Measurements from ENCODE around the gene TLCD1.
A peak's percentile ranks its signal among the peaks of the same experiment; 100 is the strongest.
"Not testable (repeated sequence)": the region's sequence is repeated elsewhere in the genome, so short reads cannot be mapped to it uniquely, and the experiment has no call there.

Gene TLCD1

DNA sequence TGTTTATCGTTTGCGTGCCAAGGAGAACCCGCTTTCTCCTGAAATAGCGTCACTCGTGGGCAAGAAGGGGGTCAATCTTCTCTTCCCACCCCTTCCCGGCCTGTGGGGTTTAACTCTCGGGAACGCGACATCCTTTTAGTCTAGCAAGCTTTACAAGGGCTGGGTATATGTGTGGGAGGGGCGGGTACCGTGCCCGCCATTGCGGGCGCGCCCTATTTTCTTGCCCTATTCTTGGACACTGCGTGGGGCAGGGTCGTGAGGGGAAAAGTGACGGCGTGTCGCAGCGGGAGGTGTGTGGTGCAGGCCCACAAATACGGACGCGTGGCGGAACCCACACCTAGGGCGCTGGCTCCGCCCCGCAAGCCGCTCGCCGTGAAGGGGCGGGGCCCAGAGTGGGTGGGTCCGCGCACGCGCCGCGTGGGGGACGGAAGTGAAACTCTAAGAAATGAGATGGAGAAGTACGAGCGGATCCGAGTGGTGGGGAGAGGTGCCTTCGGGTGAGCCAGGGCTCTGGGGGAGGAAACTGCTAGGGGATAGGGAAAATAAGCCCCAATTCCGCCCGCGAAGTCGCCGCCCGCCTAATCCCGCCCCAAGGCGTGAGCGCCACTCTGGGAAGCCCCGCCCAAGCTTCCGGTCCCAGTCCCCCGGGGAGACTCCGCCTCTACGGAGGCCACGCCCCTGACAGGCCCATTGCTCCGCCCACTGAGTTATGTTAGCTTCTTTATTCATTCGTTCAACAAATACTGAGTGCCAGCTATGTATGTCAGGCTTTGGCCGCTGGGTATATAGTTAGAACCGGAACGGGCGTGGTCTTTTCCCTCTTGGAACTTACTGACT is 2.5 kb upstream of the TLCD1 start, which contains the start of gene NEK8:
NEK8 (plus strand) TSS at position 425 of the 837 bp plus-strand sequence; CDS start at position 451, 26 bp downstream.
- peak; percentile 98 for DNase-seq

DNA sequence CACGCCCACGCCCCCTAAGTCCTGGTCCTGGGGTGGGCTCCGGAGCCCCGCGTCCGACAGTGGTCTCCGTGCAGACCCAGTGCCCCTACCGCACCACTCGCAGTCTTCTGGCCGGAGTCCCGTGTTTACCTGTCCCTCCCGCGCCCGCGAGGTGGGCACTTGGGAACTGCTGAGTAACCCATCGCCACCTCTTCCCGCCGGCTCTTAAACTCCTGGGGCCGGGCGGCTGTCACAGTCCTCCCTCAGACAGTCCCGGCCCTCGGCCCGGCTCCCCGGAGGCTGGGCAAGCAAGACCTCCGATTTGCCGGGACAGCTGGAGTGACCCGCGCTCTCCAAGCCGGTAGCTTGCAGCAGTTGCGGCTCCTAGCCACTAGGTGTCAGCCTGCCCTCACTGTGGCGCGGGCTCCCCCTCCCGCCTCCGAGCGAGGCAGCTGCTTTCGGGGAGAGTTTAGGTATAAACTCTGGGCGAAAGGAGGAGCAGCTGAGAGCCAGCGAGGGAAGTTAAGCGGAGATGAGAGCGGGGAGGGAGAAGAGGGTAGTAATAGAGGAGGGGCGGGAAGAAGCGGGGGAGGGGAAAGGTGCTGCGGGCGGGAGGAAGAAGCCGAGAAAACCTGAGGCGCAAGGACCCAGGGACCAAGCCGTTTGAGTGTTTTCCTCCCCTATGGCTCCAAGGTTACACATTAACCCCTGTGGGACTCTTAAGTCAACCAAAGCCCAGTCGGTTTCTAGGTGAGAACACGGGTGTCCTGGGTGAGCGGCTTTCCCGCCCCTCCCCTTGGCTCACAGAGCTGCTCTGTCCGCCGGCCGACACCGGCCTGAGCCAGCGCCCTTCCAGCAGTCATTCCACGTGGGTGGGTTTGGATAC is 826 bp upstream of the TLCD1 start:
- DNase-seq: peak; percentile 90

DNA sequence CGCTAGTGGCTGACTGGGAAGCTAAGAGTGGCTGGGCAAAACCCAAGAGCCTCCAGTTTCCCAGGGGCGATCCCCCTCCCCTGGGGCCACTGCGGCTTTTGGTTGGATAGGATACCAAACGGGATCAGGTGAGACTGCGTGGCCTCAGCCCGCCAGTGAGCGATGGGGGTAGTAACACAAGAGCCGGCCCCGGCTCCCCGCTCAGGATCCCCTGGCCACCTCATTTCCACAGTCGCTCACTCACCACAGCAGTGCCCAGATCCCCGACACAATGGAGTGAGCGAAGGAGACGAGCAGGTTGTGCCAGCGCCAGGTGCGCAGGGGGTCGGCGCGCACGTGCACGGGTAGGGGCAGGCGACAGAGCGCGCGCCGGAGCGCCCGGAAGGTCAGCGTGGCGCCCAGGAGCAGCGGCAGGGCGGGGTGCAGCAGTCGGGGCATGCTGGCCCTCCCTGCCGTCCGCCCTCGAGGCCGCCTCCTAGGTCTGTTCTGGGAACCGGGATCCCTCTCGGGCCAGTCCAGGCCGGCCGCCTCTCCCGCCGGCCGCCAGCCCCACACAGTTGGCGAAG is 290 bp downstream of the TLCD1 start:
- peak; percentile 57 for DNase-seq

DNA sequence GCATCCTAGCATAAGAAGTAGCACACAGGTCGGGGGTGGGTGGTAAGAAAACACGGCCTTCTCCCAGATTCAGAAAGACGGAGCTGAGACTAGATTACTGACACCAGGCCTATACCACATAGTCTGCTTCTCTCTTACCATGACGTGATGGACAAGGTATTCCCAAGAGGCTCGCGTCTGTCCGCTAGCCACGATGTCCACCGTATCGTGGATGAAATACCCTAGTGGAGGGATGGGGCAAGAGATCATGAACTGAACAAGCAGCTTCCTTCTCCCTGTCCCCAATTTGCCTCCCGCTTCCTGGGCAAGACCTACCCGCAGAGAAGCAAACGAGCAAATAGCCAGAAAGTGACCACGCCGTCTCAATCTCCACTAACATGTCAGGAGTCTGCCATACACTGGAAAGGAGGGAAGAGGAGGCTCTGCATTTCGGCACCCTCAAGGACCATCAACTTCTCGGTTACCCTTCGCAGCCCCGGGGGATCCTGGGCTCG is 820 bp downstream of the TLCD1 start:
- DNase-seq: no peak

DNA sequence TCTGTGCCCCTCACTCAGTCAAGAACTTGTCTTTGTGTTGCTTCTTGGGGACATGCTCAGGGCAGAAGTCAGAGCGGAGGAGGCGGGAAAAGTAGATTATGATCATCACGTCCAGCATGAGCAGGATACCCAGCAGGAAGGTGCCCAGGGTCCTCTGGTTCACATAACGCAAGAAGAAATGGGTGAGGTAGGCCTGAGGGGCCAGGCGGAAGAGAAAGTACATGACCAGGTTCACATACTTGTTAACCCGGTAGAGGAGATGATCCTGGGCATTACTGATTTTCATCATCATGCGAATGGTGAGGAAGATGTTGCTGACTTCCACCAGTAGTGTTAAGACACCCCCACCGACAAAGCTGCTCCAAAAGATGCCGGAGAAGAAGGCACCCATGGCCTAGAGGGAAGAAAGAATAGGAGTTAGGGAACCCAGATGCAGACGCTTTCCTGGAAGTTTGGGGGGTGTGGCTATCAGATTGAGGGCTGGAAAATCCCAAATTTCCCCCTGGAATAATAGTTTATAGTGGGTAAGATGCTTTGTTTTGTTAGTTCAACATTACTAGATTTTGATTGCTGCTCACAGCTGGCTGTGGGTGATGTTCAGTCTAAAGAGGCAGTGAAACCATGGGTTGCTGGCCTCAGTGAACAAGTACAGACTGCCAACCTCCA is 1.4 kb downstream of the TLCD1 start:
- no peak for DNase-seq

DNA sequence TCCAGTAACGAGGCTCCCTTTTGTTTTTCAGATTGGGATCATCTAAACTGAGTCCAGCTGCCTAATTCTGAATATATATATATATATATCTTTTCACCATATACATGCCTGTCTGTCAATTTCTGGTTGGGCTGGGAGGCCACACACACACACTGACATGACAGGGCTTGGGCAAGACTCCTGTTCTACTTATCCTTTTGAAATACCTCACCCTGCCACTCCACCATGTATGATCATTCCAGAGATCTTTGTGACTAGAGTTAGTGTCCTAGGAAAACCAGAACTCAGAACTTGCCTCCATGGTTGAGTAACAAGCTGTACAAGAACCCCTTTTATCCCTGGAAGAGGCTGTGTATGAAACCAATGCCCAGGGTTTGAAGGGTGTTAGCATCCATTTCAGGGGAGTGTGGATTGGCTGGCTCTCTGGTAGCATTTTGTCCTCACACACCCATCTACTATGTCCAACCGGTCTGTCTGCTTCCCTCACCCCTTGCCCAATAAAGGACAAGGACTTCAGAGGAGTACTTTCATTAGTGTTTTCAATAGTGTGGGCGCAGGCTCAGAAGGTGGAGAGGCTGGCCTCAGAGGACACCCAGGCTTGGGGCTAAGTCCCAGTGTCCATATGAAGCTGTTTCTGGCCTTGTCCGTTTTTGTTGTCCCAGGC is 2.1 kb downstream of the TLCD1 start:
- not testable (repeated sequence) for DNase-seq

DNA sequence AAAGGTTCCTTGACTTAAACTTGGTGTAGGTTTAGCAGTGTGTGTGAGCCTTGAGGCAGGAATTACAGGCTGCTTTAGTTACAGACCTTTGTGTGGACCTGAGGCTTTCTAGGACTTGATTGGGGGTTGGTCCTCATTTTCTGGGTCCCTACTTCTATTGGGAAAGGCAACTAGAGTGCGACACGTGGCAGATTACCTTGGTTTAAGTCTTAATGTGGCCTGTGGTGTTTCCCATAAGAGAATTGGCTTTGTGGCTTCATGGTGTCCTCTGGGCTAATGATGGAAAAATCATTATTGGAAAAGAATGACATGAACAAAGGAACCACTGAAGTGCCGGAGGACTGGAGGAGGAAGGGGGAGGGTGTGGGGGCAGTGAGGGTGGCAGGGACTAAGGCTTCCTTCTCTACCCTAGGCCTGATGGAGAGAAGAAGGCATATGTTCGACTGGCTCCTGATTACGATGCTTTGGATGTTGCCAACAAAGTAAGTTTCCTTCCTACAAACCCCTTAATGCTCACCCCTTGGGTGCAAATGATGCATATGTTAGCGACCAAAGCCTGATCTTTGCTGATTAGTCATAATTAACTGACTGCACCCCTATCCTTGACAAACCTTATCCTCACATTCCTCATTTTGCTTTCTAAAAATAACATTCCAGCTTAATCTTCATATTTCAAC is 2.7 kb downstream of the TLCD1 start:
- no peak for DNase-seq

DNA sequence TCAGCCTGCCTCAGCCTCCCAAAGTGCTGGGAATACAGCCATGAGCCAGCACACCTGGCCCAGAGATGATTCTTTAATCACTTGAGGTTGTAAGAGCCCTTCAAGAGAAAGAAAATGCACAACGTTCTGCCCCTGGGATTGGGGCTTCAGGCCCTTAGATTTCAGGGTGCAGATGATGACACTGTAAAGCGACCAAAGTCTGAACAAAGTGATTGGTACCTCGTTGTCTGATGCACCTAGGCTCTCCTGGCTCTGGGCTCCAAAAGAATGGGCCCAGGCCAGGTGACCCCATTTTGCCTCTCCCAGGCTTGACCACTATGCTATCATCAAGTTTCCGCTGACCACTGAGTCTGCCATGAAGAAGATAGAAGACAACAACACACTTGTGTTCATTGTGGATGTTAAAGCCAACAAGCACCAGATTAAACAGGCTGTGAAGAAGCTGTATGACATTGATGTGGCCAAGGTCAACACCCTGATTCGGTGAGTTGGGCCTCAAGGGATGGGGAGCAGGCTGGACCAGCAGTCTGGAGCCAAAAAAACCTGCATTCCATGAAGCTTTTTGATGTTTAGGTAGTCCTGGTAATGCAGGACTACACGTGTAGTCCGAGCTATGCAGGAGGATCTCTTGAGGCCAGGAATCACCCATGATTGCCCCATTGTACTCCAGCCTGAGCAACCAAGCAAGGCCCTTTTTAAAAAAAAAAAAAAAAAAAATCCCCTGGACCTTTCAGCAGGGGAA is 3.4 kb downstream of the TLCD1 start:
- DNase-seq: no peak

DNA sequence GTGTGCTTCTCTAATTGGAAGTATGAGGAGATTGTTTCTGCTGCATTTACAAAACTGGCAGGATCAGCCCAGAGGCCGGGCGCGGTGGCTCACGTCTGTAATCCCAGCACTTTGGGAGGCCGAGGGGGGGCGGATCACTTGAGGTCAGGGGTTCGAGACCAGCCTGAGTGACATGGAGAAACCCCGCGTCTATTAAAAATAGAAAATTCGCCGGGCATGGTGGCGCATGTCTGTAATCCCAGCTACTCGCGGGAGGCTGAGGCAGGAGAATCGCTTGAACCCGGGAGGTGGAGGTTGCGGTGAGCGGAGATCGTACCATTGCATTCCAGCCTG is 5.1 kb downstream of the TLCD1 start:
- not testable (repeated sequence) for DNase-seq

DNA sequence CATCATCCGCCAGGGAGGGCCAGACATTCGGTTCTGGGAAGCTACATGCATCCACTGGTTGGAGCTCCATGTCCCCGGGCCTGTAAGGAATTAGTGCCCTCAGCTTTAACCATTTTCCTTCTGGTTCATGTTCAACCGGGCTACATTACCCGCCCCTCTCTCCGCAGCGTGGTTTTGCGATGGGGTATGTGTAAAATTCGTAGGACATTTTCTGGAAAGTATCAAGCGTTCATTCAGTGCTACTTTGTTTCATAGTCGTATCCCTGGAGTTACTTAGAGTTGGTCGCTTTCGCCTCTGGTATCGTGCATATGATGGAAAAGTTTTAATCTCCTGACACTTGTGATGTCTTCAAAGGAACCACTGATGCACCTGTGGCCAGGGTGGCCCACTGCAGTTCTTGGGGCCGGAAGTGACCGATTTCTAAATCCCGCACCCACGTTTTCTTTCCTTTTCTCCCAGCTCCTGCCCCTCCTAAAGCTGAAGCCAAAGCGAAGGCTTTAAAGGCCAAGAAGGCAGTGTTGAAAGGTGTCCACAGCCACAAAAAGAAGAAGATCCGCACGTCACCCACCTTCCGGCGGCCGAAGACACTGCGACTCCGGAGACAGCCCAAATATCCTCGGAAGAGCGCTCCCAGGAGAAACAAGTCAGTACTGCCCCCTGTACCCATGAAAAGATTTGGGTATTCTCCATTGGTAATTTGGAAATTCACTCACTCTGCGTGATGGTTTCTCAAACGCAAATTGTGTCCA is 5.6 kb downstream of the TLCD1 start:
- DNase-seq: peak; percentile 34

DNA sequence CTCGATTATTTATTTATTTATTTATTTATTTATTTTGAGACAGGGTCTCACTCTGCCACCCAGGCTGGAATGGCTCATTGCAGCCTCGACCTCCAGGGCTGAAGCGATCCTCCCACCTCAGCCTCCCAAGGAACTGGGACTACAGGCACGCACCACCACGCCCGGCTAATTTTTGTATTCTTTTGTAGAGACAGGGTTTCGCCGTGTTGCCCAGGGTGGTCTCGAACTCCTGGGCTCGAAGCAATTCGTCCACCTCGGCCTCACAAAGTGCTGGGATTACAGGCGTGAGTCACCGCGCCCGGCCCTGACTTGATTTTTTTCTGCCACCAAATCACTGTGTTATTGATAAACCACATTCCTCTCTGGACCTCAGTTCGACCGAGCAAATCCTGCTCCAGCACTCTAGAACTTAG is 7.0 kb downstream of the TLCD1 start:
- DNase-seq: no peak

DNA sequence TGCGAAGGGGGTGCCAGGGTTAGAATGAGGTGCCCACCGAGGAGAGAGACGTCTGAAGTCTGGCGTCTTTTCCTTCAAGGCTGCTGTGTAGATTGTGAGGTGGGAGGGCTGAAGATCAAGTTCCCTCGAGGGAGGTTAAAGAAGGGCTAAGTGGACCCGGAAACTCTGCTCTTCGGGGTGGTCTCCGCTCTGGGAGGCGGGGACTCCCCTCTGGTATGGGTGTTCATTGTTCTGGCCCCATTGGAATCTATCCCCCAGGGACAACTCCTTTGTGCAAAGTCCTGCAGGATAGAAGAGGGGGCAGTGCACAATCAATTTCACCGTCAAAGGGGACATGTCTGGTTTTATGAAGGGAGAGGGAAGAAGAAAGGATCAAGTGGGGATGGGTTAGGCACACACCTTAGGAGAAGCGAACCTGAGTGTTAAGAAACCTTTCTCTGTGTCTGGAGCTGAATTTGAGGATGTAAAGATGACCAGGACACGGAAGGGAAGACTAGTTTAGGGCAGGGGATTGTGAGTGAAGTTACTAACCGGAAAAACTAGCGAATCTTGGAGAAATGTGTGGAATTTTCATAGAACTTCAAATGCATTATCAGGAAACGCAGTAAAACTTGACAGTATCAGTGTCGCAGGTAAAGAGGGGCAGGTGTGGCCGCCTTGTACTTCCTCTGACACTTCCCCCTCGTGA is 7.6 kb downstream of the TLCD1 start:
- no peak for DNase-seq

DNA sequence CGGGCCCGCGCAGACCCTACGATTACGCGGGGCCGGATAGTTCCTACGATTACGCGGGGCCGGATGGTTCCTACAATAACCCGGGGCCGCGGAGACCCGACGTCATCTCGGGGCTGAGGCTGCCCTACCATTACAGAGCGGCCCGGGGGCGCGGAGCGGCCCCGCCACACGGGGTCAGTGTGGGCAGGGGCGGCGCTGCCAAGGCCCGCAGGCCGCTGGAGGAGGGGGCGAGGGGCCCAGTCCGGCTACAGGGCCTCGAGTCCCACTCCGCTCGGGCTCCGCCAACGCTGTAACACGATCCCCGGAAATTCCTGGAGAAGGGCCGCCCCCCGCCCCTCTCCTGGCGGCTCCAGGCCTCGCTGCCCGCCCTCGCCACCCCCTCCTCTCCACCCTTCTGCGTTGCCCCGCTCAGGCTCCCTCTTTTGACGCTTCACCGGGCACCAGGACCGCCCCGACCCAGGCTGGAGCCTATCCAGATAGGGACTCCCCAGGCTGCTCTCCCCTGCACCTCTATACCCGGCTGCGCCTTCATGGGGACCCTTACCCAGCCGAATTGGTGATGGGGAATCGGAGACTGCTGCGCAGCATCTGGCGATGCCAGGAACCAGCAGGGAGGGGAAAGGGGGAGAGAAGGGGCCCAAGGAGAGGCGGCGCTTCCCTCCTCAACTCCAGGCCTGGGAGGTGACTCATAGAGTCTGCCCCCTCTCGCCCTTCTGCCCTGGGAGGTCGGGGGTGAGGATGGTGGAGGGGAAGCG is 8.3 kb downstream of the TLCD1 start, which contains the start of gene RAB34:
RAB34 (minus strand) TSS at position 291 of the 755 bp plus-strand sequence. CDS start 602 bp downstream, outside the sequence.
- no peak for DNase-seq

DNA sequence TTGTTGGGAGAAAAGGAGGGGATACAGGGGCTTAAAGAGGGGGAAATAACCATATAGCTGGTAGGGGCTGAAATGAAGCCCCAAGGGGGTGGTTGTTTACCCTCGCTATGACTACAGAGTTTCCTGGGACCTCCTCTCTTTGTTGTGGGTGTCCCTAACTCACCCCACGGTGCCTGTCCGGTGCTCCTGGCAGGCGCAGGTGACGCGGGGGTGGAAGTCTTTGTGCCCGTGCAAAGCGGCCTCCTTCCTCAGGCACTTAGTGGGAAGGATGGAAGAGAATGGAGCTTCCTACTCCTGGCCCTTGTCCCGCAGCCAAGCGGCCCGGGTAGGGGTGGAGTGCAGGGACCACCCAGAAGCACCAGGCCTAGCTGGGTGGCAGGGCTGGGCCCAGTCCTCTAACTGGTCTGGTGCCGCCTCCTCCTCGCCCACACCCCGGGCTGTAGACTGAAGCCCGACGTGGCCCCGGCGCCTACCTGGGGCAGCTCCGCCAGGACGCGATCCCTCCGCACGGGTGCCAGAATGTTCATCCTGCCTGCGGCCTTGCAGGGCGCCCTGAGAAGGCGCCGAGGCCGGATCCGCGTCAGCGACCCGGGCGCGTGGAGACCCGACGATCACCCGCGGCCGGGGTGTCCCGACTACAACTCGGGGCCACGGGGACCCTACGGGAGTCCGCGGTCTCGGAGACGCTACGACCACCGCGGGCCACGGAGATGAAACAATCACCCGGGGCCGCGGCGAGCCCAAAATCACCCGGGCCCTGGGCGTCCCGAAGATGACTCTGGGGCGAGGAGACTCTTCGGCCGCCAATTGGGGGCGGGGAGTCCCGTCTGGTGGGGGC is 9.1 kb downstream of the TLCD1 start:
- DNase-seq: no peak

DNA sequence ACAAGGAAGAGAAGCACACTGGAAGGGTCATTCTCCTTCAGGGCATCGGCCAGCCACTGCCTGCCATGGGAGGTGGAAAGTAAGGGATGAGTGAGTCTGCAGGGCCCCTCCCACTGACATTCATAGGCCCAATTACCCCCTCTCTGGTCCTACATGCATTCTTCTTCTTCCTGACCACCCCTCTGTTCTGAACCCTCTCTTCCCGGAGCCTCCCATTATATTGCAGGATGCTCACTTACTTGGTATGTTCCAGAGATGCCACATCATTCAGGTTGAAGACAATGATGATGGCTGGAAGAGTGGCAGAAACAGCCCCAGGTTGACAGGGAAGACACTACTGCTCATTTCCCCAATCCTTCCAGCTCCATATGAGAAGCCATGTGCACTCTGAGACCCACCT is 10.8 kb downstream of the TLCD1 start:
- no peak for DNase-seq

DNA sequence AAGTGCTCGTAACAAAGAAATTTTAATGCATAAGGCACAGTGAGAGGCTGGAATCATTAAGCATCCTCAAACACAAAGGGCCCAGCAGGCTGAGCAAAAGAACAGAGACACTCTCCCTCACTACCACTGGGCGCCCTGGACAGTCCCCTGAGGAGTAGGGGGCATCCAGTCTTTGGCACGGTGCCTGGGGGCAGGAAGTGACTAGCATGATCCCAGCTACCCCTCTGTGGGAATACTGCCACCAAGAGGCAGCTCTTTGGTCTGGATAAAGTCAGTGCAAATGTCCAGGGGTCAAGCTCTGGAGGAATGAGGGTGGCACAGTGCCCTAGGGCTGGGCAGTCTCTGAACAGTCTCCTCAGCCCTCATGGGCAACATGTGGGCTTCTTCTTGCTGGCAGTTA is 11.8 kb downstream of the TLCD1 start:
- no peak for DNase-seq

DNA sequence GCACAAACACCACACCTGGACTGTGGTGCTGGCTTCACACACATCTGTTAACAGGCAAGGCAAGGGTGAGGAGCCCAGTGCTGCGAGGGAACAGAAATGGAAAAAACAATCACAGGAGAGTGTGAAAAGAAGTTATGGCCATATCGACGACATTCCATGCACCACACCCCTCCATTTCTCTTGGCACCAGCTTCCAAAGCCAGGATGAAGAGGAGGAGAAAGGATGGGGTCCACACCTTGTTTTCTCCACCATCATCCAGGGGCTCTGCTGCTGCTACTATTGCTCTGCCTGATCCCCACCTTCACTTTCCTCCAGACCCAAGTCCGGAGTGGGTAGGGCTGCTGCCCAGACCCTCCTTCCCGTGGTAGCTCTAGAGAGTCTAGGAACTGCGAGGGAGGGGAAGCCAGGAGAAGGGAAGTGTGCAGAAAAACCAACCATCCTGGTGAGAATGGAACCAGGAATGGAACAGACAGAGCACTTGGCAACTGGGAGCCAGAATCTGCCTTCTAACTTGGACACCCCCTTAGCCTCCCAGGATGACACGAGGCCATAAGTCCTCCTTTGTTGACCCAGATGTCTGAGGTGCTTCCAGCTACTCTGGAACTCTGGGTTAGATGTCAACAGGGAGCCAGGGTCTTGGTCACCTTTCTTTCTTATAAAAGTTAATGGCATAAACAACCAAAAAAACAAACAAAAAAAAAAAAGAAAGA is 13.2 kb downstream of the TLCD1 start:
- DNase-seq: no peak
